K562 (cell line): ENCODE data around the gene TMEM178A. TPM values are rescaled to one million over a fixed set of nuclear protein-coding genes. Genes with fewer than 3 reads are reported as not detected.

Source experiments
- ATAC-seq: fragments of 200-7000 bp; cut with Tn5 transposase; 3 replicates; pipeline ENCODE4 v1.9.1; 2020; ENCODE audit warnings: moderate library complexity
- BruUV-seq: library from RNA; stranded (reverse); fragments of 400-500 nt; replicated peaks from 2 replicates; lab custom pipeline; 2021; lab: Mats Ljungman, UMichigan
- CTCF ChIA-PET: fragments of 300-600 bp; formaldehyde crosslinking; extraction: SDS; loops from one replicate; lab custom pipeline; 2021; ENCODE audit warnings: low intra/inter-chr PET ratio; lab: Yijun Ruan, JAX
- POLR2A ChIA-PET: fragments of 300-600, 350-650 bp; sonication (Branson Sonifier 250); formaldehyde crosslinking; extraction: SDS; loops from one replicate; lab custom pipeline; 2021; ENCODE audit warnings: antibody characterized with exemption, inconsistent platforms; lab: Yijun Ruan, JAX
- DNase-seq, 4 experiments: peaks; one replicate each; pipeline versions ENCODE4 v3.0.0 to v3.0.0-alpha.2; 2011 to 2018; ENCODE audit warnings: low spot score in 3 of 4, mixed read lengths in 3 of 4; ENCODE audit errors: extremely low read depth in 1 of 4
- FAIRE-seq: peaks from 2 replicates; lab custom pipeline; 2011; peaks lifted over from hg19 to GRCh38; lab: Jason Lieb, UNC
- H2AFZ ChIP-seq: 2 replicates; pipeline ENCODE4 v1.6.0; 2011; ENCODE audit warnings: low read depth, low read length, control low read depth, inconsistent platforms
- H3K27ac ChIP-seq: fragments of 200-600 bp; 3 replicates; pipeline ENCODE4 v1.8.0; 2011; ENCODE audit warnings: low read depth, mild to moderate bottlenecking, control low read depth, inconsistent platforms, low read length, moderate library complexity, mixed read lengths; ENCODE audit errors: extremely low read depth
- H3K27me3 ChIP-seq, 2 experiments: fragments of 300-600 bp in 1 of 2; 2 replicates in 1 of 2; 3 replicates in 1 of 2; pipeline versions ENCODE4 v1.6.0 to v1.8.0; 2011; ENCODE audit warnings: inconsistent platforms in 2 of 2, low read length in 2 of 2, mild to moderate bottlenecking in 1 of 2, mixed read lengths in 1 of 2, moderate library complexity in 1 of 2; ENCODE audit not compliant: control insufficient read depth in 2 of 2, insufficient read depth in 2 of 2
- H3K36me3 ChIP-seq: fragments of 300-600 bp; 3 replicates; pipeline ENCODE4 v1.8.0; 2011; ENCODE audit warnings: mild to moderate bottlenecking, low read length, inconsistent platforms; ENCODE audit not compliant: control insufficient read depth, insufficient read depth
- H3K4me1 ChIP-seq, 2 experiments: fragments of 200-600 bp in 1 of 2; replicated peaks in 1 of 2; 2 replicates in 1 of 2; 3 replicates in 1 of 2; pipeline versions ENCODE4 v1.5.1 to v1.8.0; 2011; ENCODE audit warnings: inconsistent platforms in 2 of 2, low read length in 2 of 2, mild to moderate bottlenecking in 1 of 2, mixed read lengths in 1 of 2, moderate library complexity in 1 of 2; ENCODE audit not compliant: control insufficient read depth in 2 of 2, insufficient read depth in 2 of 2
- H3K4me2 ChIP-seq: 2 replicates; pipeline ENCODE4 v1.6.1; 2011; ENCODE audit warnings: low read length, control low read depth, inconsistent platforms, mixed read lengths; ENCODE audit not compliant: insufficient read depth
- H3K4me3 ChIP-seq: fragments of 200-600 bp; sonication (generic), shearing (Covaris generic); 2 replicates; pipeline ENCODE4 v1.5.1; 2016; ENCODE audit warnings: control low read depth, inconsistent platforms
- H3K79me2 ChIP-seq: fragments of 200-600 bp; 3 replicates; pipeline ENCODE4 v1.8.0; 2011; ENCODE audit warnings: low read length, inconsistent platforms; ENCODE audit not compliant: control insufficient read depth, insufficient read depth
- H3K9ac ChIP-seq, 2 experiments: 2 replicates each; pipeline versions ENCODE4 v1.6.0 to v1.6.1; 2011; ENCODE audit warnings: low read depth in 2 of 2, low read length in 2 of 2, control low read depth in 1 of 2, inconsistent platforms in 1 of 2, mild to moderate bottlenecking in 1 of 2, mixed read lengths in 1 of 2; ENCODE audit not compliant: insufficient read depth in 1 of 2
- H3K9me1 ChIP-seq: one replicate; pipeline ENCODE4 v1.6.0; 2011; ENCODE audit warnings: inconsistent platforms, mild to moderate bottlenecking, low read length, moderate library complexity; ENCODE audit not compliant: control insufficient read depth, insufficient read depth
- H3K9me3 ChIP-seq: replicated peaks from 2 replicates; pipeline ENCODE4 v1.5.1; 2011; ENCODE audit warnings: low read depth, low read length, inconsistent platforms; ENCODE audit not compliant: control insufficient read depth, insufficient read depth
- H4K20me1 ChIP-seq: replicated peaks from 2 replicates; pipeline ENCODE4 v1.6.1; 2011; ENCODE audit warnings: low read length, inconsistent platforms, mixed read lengths; ENCODE audit not compliant: control insufficient read depth, insufficient read depth
- CAMTA2 ChIP-seq: fragments of 250-450 bp; sonication (Bioruptor Pico); conservative IDR thresholded peaks from 2 replicates; pipeline ENCODE4 v1.5.1; 2022
- CSDE1 ChIP-seq, 2 experiments: fragments of 450-650 bp; IDR thresholded peaks; 2 replicates each; pipeline ENCODE4 v1.6.1; 2016; ENCODE audit warnings: mild to moderate bottlenecking in 1 of 2
- FOXK1 ChIP-seq: sonication (generic); formaldehyde crosslinking; IDR thresholded peaks from 2 replicates; pipeline ENCODE4 v1.8.0; 2022; ENCODE audit warnings: missing genetic modification reagents, mild to moderate bottlenecking, borderline replicate concordance
- KAT7 ChIP-seq: sonication (generic); formaldehyde crosslinking; IDR thresholded peaks from 2 replicates; pipeline ENCODE4 v1.8.0; 2022; ENCODE audit warnings: missing genetic modification reagents, mild to moderate bottlenecking, borderline replicate concordance
- LCOR ChIP-seq: sonication (generic); formaldehyde crosslinking; IDR thresholded peaks from 2 replicates; pipeline ENCODE4 v1.8.0; 2022; ENCODE audit warnings: mild to moderate bottlenecking, missing genetic modification reagents
- MAFG ChIP-seq: fragments of 450-650 bp; conservative IDR thresholded peaks from 2 replicates; pipeline ENCODE4 v1.6.1; 2016; ENCODE audit warnings: missing genetic modification characterization, missing compliant biosample characterization
- MCM2 ChIP-seq: fragments of 450-650 bp; IDR thresholded peaks from 2 replicates; pipeline ENCODE4 v1.6.1; 2017; ENCODE audit warnings: low read depth, mild to moderate bottlenecking
- NFRKB ChIP-seq: fragments of 450-650 bp; IDR thresholded peaks from 2 replicates; pipeline ENCODE4 v1.6.1; 2016; ENCODE audit warnings: low read depth
- PHB2 ChIP-seq: fragments of 450-650 bp; IDR thresholded peaks from 2 replicates; pipeline ENCODE4 v1.6.1; 2017; ENCODE audit warnings: low read depth
- PRPF4 ChIP-seq: fragments of 200-400 bp; formaldehyde crosslinking; IDR thresholded peaks from one replicate; pipeline ENCODE4 v1.6.1; 2017; ENCODE audit warnings: low read length, low read depth, mild to moderate bottlenecking; ENCODE audit not compliant: insufficient read depth, poor library complexity, severe bottlenecking
- SRF ChIP-seq, 2 experiments: fragments of 250-450, 450-650 bp in 1 of 2; sonication (Bioruptor Pico) in 1 of 2; sonication (generic) in 1 of 2; formaldehyde crosslinking; IDR thresholded peaks; 2 replicates each; pipeline versions ENCODE4 v1.5.0 to v1.5.1; 2020 to 2022; ENCODE audit warnings: mild to moderate bottlenecking in 1 of 2, missing genetic modification reagents in 1 of 2
- ZBED1 ChIP-seq: IDR thresholded peaks from 2 replicates; pipeline ENCODE4 v1.6.1; 2014
- ZNF121 ChIP-seq: sonication (generic); formaldehyde crosslinking; conservative IDR thresholded peaks from 2 replicates; pipeline ENCODE4 v1.8.0; 2022; ENCODE audit warnings: missing genetic modification reagents
- ZNF444 ChIP-seq: fragments of 250-450 bp; sonication (Bioruptor Pico); IDR thresholded peaks from 2 replicates; pipeline ENCODE4 v1.4.0; 2020; ENCODE audit warnings: mild to moderate bottlenecking, moderate library complexity
- ZNF507 ChIP-seq: conservative IDR thresholded peaks from 2 replicates; pipeline ENCODE4 v1.6.1; 2017; ENCODE audit warnings: missing genetic modification characterization, missing compliant biosample characterization
- WGBS: fragments of 100-300 bp; shearing (Covaris generic); methylation state at CpG from one replicate; pipeline ENCODE4 v1.1.6; 2016; ENCODE audit warnings: low coverage, mixed read lengths; ENCODE audit not compliant: insufficient coverage; ENCODE audit errors: missing lambda C conversion rate; 5-methylcytosine and 5-hydroxymethylcytosine counted together
- in situ Hi-C: fragments of 300-500 bp; cut with MboI; formaldehyde crosslinking; loops from 4 replicates; pipeline ENCODE4 v1.15.0; 2018; ENCODE audit warnings: inconsistent platforms, mixed read lengths
- intact Hi-C: fragments of 100-400 bp; cut with micrococcal nuclease; formaldehyde crosslinking; loops from 2 replicates; pipeline ENCODE4 v1.14.2; 2022
- polyA plus RNA-seq, 8 experiments: library from polyadenylated mRNA; depleted of rRNA in 4 of 8; stranded (reverse) in 5 of 8; unstranded in 3 of 8; fragments of >200 nt; fragmentation: Nextera tagmentation in 2 of 8; fragmentation: Illumina TruSeq in 1 of 8; extraction: Ambion mirVana in 2 of 8; extraction: Trizol in 1 of 8; gene quantifications; 2 replicates each; pipeline versions ENCODE4 v1.2.1 to v1.2.3, GENCODE V29; 2011 to 2014; ENCODE audit warnings: inconsistent platforms in 1 of 8, missing spikeins in 1 of 8
- total RNA-seq, 7 experiments: library from RNA; depleted of rRNA in 6 of 7; stranded (reverse); fragments of >200 nt in 6 of 7; fragmentation: Illumina TruSeq in 2 of 7; extraction: Trizol in 2 of 7; gene quantifications; 2 replicates each; pipeline versions ENCODE4 v1.2.1 to v1.2.3, GENCODE V29; 2011 to 2021; ENCODE audit warnings: low replicate concordance in 1 of 7
- TF ChIP-seq, protein P1 (sequence below): fragments of 450-650 bp; formaldehyde crosslinking; IDR thresholded peaks from 2 replicates; pipeline ENCODE4 v1.4.0; 2020; ENCODE audit warnings: mild to moderate bottlenecking
- TF ChIP-seq, protein P2 (sequence below): sonication (generic); formaldehyde crosslinking; IDR thresholded peaks from 2 replicates; pipeline ENCODE4 v1.8.0; 2022; ENCODE audit warnings: mild to moderate bottlenecking, missing genetic modification reagents

Gene TMEM178A
- total and polyA plus RNA-seq, 9 of the 15 experiments (the other 6 are each of a cell fraction or from before 2014, with no cell fraction given), result 0.04 to 0.17 TPM; not detected in 7

DNA sequence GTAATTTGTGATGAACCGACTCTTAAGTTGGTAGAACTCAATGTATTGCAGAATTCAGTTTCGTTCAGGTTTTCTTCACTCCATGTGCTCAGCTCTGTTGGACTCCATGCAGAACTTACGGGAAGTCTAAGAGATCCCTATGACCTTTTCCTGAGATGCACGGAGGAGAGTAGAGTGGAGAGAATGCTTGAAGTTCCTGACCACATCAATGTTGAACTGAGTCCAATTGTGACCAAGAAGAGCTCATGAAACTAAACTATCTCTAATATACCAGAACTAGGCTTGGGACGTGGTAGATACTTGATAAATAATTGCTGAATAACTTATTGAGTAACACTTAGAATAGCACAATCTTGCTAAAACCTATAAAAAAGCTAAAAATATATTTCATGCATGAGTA is 47.2 kb downstream of the TMEM178A start:
- H3K27ac ChIP-seq, result no peak overlapping the region
- no peak overlapping the region for H3K4me2 ChIP-seq
- H3K4me3 ChIP-seq, result no peak overlapping the region
- 2% methylated on average over 5 of the region's 5 CpGs for WGBS
- DNase-seq, result no peak
- H3K4me1 ChIP-seq, result no peaks in the 10 kb centered on the region
- POLR2A ChIA-PET, result interaction anchor here (1.0 to 1.3 kb wide), 2 partner anchors 11 to 15 kb away, joined by 3 read pairs; no protein-coding TSS in a partner anchor
- H3K27me3 ChIP-seq, result peaks cover 4 to 18% of the 10 kb centered on the region in 2 experiments; a peak in 4 of 5 replicates
- no peak for ATAC-seq
- H3K36me3 ChIP-seq, result no peaks in the 10 kb centered on the region
- in situ Hi-C loops, result no loop called here
- no peaks in the 10 kb centered on the region; the same call in 1 of the 2 replicates for H3K9me3 ChIP-seq
- H4K20me1 ChIP-seq, result no peaks in the 10 kb centered on the region
- H2AFZ ChIP-seq, result no peak overlapping the region
- no peaks in the 10 kb centered on the region for H3K9me1 ChIP-seq
- no peaks in the 10 kb centered on the region for H3K79me2 ChIP-seq
- CTCF ChIA-PET, result no interaction called here
- no peak for FAIRE-seq
- no TSS peak for BruUV-seq
- H3K9ac ChIP-seq, result no peak overlapping the region
- intact Hi-C loops, result no loop called here
- TF ChIP-seq PRPF4 (no peak), MAFG (tag) (no peak), CSDE1 (IDR thresholded peaks at IDR 0.05) (no peak), ZNF444 (CRISPR knock-in tag) (no peak), LCOR (CRISPR knock-in tag) (no peak), ZNF121 (CRISPR knock-in tag) (no peak), SRF (CRISPR knock-in tag; IDR thresholded peaks at IDR 0.05) (no peak), PHB2 (no peak), FOXK1 (CRISPR knock-in tag) (no peak), MCM2 (no peak), ZNF507 (tag) (no peak), NFRKB (no peak), KAT7 (CRISPR knock-in tag) (no peak), CAMTA2 (CRISPR knock-in tag) (no peak), ZBED1 (no peak)
- TF ChIP-seq, protein P1, sequence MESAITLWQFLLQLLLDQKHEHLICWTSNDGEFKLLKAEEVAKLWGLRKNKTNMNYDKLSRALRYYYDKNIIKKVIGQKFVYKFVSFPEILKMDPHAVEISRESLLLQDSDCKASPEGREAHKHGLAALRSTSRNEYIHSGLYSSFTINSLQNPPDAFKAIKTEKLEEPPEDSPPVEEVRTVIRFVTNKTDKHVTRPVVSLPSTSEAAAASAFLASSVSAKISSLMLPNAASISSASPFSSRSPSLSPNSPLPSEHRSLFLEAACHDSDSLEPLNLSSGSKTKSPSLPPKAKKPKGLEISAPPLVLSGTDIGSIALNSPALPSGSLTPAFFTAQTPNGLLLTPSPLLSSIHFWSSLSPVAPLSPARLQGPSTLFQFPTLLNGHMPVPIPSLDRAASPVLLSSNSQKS (CRISPR knock-in tag), result no peak
- TF ChIP-seq, protein P2, sequence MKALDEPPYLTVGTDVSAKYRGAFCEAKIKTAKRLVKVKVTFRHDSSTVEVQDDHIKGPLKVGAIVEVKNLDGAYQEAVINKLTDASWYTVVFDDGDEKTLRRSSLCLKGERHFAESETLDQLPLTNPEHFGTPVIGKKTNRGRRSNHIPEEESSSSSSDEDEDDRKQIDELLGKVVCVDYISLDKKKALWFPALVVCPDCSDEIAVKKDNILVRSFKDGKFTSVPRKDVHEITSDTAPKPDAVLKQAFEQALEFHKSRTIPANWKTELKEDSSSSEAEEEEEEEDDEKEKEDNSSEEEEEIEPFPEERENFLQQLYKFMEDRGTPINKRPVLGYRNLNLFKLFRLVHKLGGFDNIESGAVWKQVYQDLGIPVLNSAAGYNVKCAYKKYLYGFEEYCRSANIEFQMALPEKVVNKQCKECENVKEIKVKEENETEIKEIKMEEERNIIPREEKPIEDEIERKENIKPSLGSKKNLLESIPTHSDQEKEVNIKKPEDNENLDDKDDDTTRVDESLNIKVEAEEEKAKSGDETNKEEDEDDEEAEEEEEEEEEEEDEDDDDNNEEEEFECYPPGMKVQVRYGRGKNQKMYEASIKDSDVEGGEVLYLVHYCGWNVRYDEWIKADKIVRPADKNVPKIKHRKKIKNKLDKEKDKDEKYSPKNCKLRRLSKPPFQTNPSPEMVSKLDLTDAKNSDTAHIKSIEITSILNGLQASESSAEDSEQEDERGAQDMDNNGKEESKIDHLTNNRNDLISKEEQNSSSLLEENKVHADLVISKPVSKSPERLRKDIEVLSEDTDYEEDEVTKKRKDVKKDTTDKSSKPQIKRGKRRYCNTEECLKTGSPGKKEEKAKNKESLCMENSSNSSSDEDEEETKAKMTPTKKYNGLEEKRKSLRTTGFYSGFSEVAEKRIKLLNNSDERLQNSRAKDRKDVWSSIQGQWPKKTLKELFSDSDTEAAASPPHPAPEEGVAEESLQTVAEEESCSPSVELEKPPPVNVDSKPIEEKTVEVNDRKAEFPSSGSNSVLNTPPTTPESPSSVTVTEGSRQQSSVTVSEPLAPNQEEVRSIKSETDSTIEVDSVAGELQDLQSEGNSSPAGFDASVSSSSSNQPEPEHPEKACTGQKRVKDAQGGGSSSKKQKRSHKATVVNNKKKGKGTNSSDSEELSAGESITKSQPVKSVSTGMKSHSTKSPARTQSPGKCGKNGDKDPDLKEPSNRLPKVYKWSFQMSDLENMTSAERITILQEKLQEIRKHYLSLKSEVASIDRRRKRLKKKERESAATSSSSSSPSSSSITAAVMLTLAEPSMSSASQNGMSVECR (CRISPR knock-in tag), result no peak
